Left lung (tissue), 10 donors: ENCODE results near the gene SH2D7. TPM values are rescaled to one million over a fixed set of nuclear protein-coding genes. Genes with fewer than 3 reads are reported as not detected.

Experiments used
- ATAC-seq: fragments of 200-7000 bp; cut with Tn5 transposase; one replicate; pipeline ENCODE4 v1.9.1; 2020; ENCODE audit warnings: moderate library complexity
- DNase-seq, 4 donors: peaks; one replicate each; pipeline ENCODE4 v3.0.0-alpha.2; 2013 to 2020
- H3K27ac ChIP-seq, 2 donors: fragments of 200-600 bp; sonication (generic) in 1 of 2; one replicate each; pipeline versions ENCODE4 v1.5.0 to v1.8.0; 2020 to 2021
- H3K27me3 ChIP-seq, 2 donors: fragments of 200-600 bp; sonication (generic) in 1 of 2; one replicate each; pipeline versions ENCODE4 v1.5.0 to v1.8.0; 2020 to 2021
- H3K36me3 ChIP-seq, 2 donors: fragments of 200-600 bp; sonication (generic) in 1 of 2; one replicate each; pipeline versions ENCODE4 v1.5.0 to v1.8.0; 2020 to 2021
- H3K4me1 ChIP-seq, 2 donors: fragments of 200-600 bp; one replicate each; pipeline ENCODE4 v1.8.0; 2021
- H3K4me3 ChIP-seq, 2 donors: fragments of 200-600 bp; sonication (generic) in 1 of 2; one replicate each; pipeline versions ENCODE4 v1.5.0 to v1.8.0; 2020 to 2021; ENCODE audit warnings: mild to moderate bottlenecking in 1 of 2
- H3K9me3 ChIP-seq, 2 donors: fragments of 200-600 bp; sonication (generic) in 1 of 2; one replicate each; pipeline versions ENCODE4 v1.5.0 to v1.8.0; 2020 to 2021
- intact Hi-C, 2 donors: fragments of 100-400 bp; cut with DNase I; formaldehyde crosslinking; loops; one replicate each; pipeline versions ENCODE4 v1.11.2 to v1.14.2; 2022
- polyA plus RNA-seq, 6 donors: library from polyadenylated mRNA; unstranded; fragments of 120-200 nt; gene quantifications; one replicate each; pipeline ENCODE4 v1.2.1, GENCODE V29; 2013; ENCODE audit not compliant: insufficient read length in 6 of 6
- total RNA-seq, 2 donors: library from RNA; stranded (reverse); fragmentation: NEBNext Ultra II Directional; extraction: Animal tissue kit (Norgen Biotek cat#: 25700); gene quantifications; one replicate each; pipeline ENCODE4 v1.2.1, GENCODE V29; 2021
- TF ChIP-seq, protein P1 (sequence below), 2 donors: fragments of 200-600 bp; sonication (generic) in 1 of 2; IDR thresholded peaks; one replicate each; pipeline versions ENCODE4 v1.5.0 to v1.8.0; 2021; ENCODE audit warnings: antibody characterized with exemption in 2 of 2
- donor health status: DM: no; HTN: yes; CAD: no.
- donor health status: DM: no; HTN: no; CAD: no.

The SH2D7 gene
- total and polyA plus RNA-seq, 8 donors = 0.27 to 0.69 (median 0.55) TPM; not detected in 2

DNA sequence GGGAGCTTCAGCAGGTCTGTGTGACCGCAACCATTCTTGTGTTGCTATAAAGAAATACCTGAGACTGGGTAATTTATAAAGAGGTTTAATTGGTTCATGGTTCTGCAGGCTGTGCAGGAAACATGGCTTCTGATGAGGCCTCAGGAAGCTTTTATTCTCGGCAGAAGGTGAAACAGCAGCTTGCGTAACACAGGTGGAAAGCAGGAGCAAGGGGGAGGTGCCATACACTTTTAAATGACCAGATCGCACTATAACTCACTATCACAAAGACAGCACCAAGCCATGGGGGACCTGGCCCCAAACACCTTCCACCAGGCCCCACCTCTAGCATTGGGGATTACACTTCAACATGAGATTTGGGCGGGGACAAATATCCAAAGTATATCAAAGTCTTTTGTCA, 47.2 kb downstream of the SH2D7 start:
- intact Hi-C loops = no loop called here
- H3K4me3 ChIP-seq = no peak overlapping the region
- TF ChIP-seq, protein P1, sequence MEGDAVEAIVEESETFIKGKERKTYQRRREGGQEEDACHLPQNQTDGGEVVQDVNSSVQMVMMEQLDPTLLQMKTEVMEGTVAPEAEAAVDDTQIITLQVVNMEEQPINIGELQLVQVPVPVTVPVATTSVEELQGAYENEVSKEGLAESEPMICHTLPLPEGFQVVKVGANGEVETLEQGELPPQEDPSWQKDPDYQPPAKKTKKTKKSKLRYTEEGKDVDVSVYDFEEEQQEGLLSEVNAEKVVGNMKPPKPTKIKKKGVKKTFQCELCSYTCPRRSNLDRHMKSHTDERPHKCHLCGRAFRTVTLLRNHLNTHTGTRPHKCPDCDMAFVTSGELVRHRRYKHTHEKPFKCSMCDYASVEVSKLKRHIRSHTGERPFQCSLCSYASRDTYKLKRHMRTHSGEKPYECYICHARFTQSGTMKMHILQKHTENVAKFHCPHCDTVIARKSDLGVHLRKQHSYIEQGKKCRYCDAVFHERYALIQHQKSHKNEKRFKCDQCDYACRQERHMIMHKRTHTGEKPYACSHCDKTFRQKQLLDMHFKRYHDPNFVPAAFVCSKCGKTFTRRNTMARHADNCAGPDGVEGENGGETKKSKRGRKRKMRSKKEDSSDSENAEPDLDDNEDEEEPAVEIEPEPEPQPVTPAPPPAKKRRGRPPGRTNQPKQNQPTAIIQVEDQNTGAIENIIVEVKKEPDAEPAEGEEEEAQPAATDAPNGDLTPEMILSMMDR (IDR thresholded peaks at IDR 0.05) = no peak
- ATAC-seq = no peak
- no peaks in the 10 kb centered on the region for H3K36me3 ChIP-seq
- no peaks in the 10 kb centered on the region for H3K4me1 ChIP-seq
- no peak for DNase-seq
- no peaks in the 10 kb centered on the region for H3K9me3 ChIP-seq
- H3K27me3 ChIP-seq = no peaks in the 10 kb centered on the region
- H3K27ac ChIP-seq = no peak overlapping the region

DNA sequence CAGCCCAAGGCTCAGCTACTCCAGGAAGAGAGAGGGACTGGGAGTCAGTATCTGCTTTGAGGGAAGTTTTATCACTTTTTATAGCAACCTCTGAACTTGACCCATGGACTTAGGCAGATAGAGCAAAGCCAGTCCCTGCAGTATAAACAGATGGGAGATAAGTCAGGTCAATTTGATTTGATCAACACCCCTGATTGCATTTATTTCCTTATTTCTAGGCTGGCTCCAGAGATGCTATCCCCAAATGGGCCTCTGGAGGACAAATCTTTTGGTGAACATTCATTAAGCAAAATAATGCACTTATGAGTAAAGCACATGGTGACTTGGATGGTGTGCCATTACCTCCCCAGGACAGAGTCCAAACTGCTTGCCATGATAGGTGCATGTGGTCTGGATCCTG, 47.9 kb downstream of the SH2D7 start:
- intact Hi-C loops = no loop called here
- no peaks in the 10 kb centered on the region for H3K27me3 ChIP-seq
- H3K9me3 ChIP-seq = no peaks in the 10 kb centered on the region
- TF ChIP-seq, protein P1 (IDR thresholded peaks at IDR 0.05) = no peak
- DNase-seq (no peak), ATAC-seq (no peak)
- no peaks in the 10 kb centered on the region for H3K36me3 ChIP-seq
- H3K27ac ChIP-seq = no peak overlapping the region
- H3K4me3 ChIP-seq = no peak overlapping the region
- H3K4me1 ChIP-seq = no peaks in the 10 kb centered on the region

DNA sequence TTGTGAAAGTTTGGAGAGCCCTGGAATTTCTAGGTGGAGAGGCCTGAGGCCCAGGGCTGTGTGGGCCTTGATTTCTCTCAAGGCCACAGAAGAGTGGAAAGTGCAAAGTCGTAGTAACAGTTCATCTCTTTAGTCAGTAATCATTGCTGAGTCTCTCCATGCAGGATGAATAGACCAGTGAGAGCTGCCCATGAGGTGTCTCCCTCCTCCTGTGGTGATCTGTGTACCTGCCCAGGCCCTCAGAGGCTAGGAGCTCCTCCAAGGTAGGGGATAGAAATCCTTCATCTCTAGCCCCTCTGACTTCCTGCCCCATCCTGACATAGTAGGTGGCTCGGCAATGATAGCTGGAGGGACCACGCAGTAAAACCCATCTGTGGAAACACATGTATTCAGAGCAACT, 50.0 kb downstream of the SH2D7 start:
- H3K36me3 ChIP-seq = no peaks in the 10 kb centered on the region
- no peak overlapping the region for H3K4me3 ChIP-seq
- ATAC-seq = no peak
- no peaks in the 10 kb centered on the region for H3K9me3 ChIP-seq
- intact Hi-C loops = no loop called here
- no peak overlapping the region for H3K27ac ChIP-seq
- DNase-seq = no peak
- H3K4me1 ChIP-seq = no peaks in the 10 kb centered on the region
- H3K27me3 ChIP-seq = no peaks in the 10 kb centered on the region
- TF ChIP-seq, protein P1 (IDR thresholded peaks at IDR 0.05) = no peak

DNA sequence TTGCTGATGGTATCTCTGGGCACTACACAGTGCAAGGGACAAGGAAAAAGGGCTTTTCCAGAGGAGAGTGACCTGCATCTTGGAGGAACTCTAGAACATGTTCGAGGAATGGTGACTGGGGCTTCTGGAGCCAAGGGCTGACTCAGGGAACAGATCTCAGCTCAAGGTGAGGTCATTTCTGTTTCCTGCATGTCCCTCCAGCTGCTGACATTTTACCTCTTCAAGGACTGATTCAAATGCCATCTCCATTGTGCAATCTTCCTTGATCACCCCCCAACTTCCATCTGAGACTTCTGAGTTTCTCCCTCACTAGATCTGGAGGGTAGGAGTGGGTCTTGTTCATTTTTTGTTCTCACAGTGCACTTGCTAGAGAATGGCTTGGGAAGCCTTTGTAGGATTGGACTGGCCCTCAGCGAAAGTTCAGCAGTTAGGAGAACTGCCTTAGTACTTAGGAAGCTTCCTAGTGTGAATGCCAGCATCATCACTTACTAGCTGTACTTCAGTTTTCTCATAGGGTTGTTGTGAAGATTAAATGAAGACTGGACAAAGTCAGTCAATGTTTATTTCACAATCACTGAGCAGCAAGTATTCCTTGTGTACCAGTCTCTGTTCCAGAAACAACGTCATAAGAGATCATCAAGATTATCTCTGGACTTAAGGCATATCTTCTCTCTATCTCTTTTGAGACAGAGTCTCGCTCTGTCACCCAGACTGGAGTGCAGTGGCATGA, 54.2 kb downstream of the SH2D7 start:
- Histone ChIP-seq H3K27me3 (no peaks in the 10 kb centered on the region), H3K36me3 (no peaks in the 10 kb centered on the region), H3K4me3 (no peak overlapping the region), H3K9me3 (no peaks in the 10 kb centered on the region), H3K4me1 (peaks cover 12 to 29% of the 10 kb centered on the region in 2 donors), H3K27ac (no peak overlapping the region)
- intact Hi-C loops = no loop called here
- TF ChIP-seq, protein P1 (IDR thresholded peaks at IDR 0.05) = no peak
- no peak for DNase-seq
- ATAC-seq = no peak

DNA sequence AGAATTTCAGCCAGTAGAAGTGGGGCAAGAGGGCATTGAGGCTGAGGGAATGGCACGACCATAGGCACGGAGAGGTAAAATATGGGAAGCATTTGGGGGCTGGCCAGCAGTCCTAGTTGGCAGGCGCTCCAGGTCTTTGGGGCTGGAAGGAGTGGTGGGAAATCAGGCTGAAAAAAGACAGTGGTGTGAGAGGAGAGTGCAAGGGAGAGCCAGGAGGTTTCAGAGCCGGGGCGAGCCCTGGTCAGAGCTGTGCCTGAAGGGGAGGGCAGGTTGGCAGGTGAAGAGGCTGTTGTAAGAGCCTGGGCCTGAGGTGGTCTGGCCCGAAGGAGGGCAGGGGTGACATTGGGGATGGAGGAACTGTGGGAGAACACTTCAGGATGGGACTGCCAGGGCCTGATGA, 55.2 kb downstream of the SH2D7 start:
- no peak for DNase-seq
- Histone ChIP-seq H3K4me1 (peaks cover 12 to 29% of the 10 kb centered on the region in 2 donors), H3K9me3 (no peaks in the 10 kb centered on the region), H3K27ac (no peak overlapping the region), H3K36me3 (no peaks in the 10 kb centered on the region), H3K27me3 (no peaks in the 10 kb centered on the region), H3K4me3 (no peak overlapping the region)
- intact Hi-C loops = no loop called here
- TF ChIP-seq, protein P1 (IDR thresholded peaks at IDR 0.05) = no peak
- no peak for ATAC-seq
